ENCODE data around the gene USP3.
A peak's percentile ranks its signal among the peaks of the same experiment; 100 is the strongest.
"Not testable (repeated sequence)": the region's sequence is repeated elsewhere in the genome, so short reads cannot be mapped to it uniquely, and the experiment has no call there.

Gene USP3

DNA sequence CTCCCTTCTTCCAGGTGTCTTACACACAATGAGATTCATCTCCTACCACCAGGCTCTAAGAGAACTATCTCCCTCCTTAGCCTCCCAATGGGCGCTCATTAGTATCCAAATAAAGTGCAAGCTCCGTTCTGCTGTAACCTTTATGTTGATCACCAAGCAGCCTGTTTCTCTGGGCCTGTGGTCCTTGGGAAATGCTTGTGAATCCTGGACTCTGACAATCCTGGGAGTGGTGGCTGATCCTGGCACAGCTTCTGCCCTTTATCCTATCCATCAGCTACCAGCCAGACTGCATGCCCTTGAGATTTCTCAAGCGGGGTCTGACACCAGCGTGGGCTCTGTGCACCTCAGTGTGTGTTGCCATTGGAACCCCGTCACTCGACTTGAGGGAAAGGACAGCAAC, 26.1 kb upstream of the USP3 start:
- no peak for DNase-seq (ENCODE audit: low read depth)

DNA sequence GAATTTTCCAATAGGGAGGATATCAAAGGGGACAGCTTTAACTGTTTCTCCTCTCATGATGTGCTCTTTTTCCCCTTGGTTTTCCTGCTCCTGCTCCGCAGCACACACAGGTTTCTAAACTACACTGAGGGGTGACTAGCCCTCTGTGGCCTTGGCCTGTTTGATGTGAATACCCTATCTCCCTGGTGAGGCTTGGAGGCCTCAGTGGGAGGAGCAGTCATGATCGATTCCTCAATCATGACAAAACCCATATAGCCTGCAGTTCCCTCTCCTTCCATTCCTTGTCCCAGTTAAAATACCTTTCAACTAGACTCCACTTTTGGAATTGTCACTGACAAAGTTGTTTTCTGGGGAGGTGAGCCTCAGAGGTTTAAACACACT, 24.0 kb upstream of the USP3 start:
- no peak for DNase-seq (ENCODE audit: low read depth)

DNA sequence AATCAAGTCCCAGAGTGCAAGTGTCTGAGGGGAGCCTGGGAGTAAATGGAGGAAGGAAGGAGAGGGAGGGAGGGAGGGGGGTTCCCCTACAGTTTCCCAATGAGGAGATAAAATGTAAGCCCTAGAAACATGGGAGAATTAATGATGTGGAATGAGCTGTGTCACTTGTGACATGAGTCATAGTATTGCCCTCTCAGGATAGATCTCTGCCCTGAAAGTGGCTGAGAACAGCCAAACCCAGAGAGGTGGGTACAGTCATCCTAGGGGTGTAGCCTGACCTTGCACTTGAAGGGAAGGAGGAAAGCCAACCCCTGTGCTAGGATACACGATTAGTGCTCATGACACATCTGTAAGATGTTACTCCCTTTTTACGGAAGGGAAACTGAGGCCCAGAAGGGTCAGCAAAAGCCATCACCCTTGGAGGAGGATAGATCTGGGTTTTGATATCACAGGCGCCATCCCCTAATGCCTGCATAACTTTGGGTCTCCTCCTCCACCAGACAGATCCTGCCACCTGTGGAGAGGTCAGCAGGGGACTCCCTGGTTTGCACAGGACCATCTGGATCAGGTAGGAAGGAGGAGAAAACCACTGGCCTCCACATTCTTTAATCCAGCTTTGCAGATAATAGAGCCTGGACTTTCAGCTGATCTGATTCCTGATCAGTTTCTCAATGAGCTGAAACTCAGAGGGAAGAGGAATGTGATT, 23.1 kb upstream of the USP3 start:
- peak; percentile 69 for DNase-seq (ENCODE audit: low read depth)

DNA sequence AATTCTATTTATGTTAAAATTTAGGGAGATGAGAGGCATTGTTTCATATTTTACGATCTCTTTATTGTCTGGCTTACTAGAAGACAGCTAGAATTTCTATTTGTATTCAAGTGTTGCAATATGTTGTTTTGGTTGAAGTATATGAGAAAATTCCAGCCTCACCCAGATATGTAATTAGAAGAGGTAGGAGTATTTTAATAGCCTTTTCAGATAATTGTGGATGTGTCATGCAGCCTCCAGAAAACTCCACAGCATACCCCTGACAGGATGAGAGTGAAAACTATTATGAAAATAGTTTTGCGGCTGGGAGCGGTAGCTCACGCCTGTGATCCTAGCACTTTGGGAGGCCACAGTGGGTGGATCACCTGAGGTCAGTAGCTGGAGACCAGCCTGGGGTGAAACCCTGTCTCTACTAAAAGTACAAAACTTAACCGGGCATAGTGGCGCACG, 21.5 kb upstream of the USP3 start:
- no peak for DNase-seq (ENCODE audit: low read depth)

DNA sequence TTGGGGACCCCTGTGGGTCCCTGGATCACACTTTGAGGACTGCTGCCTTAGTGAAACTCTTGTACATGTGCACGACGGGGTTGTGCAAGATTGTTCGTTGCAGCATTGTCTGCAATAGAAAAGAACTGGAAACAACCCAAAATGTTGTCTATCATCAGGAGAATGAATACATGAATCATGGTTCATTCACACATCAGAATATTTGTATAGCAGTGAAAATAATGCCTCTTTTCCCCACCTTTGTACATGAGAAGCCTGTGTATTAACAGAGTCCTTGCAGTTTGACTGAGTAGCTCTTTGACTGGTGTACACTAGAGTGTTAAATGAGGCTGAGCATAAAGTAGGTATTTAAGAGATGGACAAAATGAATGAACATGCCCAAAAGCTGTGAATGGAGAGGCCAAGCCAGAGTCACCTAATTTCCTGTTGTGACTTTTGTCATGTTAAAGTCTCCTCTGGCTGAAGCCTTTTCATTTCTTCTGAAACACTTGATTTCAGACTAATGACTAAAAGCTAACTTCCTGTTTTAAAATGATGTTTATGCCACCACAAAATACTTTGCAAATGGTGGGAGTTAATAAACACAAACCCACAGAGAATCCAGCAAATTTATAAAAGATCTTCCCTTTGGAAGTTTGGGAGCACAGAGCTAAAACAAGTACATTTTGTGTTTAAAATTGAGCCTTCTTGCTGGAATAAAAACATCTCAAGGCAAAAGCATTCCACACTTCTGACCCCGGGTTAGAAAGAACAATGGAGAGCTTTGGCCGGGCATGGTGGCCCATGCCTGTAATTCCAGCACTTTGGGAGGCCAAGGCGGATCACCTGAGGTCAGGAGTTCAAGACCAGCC, 20.6 kb upstream of the USP3 start:
- no peak for DNase-seq (ENCODE audit: low read depth)

DNA sequence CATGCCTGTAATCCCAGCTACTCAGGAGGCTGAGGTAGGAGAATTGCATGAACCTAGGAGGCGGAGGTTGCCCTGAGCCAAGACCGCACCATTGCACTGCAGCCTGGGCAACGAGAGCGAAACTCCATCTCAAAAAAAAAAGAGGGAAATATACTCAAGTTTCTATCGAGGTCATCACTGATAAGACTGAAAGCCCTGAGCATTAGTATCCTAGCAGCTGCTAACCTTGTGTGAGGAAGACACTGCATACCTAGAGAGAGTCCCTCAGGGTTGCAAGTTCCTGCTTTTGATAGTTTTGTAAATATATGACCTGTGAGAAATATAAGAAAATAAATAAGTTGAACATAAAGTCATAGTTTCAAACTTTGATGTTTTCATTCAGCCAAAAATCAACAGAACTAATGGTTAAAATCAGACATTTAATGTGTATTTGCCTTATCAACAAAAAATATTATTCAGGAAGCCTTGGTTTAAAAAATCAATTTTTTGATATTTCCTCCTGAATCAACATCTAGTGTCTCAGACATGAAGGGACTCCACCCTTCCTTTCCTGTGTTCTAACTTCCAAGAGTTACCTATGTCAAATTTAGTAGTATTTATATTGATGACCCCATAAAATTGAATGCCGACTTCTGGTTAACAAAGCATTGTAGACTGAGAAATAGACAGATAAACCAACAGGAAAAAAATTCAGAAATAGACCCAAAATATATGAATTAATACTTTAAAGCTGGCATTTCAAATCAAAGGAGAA, 19.8 kb upstream of the USP3 start:
- DNase-seq (ENCODE audit: low read depth) = no peak

DNA sequence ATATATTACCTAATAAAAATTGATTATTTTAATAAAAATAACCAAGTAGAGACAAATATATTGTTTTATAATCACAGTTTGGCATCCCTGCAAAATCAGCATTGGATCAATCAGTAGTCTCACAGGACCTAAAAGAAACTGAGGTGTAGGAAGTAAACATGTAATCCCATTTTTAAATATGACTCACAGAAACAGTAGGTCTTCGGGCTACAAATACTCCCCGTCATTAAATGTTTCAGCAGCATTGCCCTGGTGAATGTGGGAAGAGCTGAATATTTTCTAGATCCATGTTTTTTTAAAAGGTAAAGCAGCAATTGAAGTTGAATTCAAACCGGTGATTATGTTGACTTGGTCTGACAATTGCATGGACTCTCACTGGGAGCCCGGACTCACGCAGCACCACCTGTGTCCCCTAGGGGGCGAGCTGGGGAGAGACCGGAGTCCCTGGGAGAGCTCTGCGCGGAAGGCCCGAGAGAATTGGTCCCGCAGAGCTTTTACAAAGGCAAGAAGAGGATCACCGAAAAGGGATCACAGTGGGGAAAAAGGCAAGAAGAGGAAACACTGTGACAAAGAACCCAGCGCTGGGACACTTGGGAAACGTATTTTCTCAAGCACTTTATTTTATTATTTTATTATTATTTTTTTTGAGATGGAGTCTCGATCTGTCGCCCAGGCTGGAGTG, 17.2 kb upstream of the USP3 start:
- peak; percentile 72 for DNase-seq (ENCODE audit: low read depth)

DNA sequence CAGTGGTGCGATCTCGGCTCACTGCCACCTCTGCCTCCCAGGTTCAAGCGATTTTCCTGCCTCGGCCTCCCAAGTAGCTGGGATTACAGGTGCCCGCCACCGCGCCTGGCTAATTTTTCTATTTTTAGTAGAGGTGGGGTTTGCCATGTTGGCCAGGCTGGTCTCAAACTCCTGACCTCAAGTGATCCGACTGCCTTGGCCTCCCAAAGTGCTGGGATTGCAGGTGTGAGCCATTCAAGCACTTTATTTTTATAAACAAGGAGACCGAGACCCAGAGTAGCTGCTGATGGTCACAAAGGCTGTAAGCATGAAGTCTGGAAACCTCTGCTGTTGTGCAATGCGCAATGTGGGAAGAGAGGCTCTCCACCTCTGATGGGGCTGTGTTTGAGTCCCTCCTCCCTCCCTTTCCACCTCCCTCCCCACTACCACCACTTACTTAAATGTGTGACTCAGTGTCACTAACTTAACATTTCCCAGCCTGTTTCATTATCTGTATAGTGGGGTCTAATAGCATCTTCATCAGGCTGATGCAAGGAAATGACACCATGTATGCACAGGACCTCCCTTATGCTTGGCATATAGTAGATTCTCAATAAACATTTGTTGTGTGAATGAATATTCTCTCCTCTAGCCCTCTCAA, 16.5 kb upstream of the USP3 start:
- not testable (repeated sequence) for DNase-seq (ENCODE audit: low read depth)

DNA sequence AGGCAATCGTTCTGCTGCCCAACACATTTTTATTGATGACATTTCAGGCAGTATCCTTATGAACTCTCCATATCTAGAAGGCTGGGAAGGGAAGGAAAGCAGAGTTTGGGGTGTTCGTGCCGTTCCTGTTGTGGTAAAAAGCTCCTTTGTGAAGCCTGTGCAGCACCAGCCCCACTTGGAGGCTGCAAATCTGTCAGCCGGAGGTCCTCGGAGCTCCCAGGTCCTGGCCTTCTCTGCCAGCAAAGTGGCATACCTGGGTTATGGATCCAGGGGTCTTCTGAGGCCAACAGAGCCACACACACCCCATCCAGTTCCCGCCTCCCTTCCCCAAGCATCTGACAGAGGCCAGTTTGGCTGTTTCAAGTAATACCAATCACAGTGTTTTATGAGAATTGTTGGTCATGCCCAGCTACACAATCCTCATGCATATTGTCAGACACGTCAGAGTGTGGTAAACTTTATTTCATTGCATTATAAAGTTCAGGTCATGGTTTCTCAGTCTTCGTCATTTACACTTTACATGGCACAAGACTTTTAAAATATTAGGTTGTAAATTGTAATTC, 15.9 kb upstream of the USP3 start:
- DNase-seq (ENCODE audit: low read depth) = no peak

DNA sequence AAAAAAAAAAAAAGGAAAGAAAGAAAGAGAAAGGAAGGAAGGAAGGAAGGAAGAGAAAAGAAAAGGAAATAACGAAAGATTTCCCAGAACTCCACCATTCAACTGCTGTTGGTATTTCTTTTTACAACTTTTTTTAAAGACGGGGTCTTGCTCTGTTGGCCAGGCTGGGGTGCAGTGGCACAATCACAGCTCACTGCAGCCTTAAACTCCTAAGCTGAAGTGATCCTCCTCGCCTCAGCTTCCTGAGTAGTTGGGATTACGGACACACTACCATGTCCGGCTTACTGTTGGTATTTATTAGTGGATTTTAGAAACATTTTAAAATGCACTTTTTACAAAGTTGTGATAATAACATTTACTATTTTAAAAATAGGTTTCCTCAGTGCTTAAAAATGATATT, 15.0 kb upstream of the USP3 start:
- DNase-seq (ENCODE audit: low read depth) = no peak

DNA sequence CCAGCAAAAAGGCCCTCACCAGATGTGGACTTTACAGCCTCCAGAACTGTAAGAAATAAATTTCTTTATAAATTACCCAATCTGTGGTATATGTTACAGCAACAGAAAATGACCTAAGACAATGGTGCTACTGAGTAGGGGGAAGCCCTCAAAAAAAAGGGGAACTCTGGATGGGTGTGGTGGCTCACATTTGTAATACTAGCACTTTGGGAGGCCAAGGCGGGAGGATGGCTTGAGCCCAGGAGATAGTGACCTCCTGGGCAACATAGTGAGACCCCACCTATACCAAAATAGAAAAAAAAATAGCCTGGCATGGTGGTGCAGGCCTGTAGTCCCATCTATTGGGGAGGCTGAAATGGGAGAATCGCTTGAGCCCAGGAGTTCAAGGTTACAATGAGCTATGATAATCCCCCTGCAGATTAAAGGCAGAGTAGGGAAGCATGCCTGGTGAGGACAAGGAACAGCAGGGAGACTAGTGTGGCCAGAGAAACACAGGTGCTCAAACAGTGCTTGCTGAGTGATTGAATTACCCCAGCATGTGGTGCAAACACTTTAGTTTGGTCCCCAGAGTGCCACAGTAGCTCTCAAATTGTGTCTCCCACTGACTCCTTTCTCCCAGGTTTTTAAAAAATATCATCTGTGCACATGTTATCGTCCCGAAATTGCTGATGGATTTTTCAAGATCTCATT, 13.9 kb upstream of the USP3 start:
- no peak for DNase-seq (ENCODE audit: low read depth)

DNA sequence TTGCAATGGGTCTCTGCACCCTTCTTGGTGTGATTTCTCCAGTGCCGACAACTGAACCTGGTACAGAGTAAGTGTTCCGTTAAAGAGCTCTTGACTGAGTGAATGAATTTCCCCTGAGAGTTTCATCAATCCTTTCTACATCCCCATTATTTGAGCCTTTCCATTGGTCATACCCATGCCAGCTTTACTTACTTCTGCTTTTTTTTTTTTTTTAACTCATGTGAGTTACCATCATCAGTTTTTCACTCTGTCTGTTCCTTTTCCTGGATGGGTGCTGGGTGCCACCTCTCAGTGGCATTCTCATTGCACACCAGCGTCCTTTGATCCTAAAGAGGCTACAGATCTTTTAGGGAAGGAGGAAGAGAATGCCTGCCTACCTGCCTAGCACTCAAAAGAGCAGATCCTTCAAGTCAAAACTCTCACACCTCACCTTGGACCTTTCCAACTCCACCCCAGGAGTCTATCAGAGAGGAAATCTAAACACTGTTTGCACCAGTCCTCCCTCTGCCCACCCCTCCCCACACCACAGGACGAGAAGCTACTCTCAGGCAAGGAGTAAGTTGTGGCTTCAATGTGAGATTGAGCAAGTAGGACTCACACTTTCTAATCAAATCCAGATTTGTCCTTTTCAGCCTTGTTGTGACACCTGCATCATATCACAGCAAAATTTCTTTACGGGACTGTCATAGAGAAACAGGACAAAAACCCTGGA, 13.1 kb upstream of the USP3 start:
- DNase-seq (ENCODE audit: low read depth) = no peak

DNA sequence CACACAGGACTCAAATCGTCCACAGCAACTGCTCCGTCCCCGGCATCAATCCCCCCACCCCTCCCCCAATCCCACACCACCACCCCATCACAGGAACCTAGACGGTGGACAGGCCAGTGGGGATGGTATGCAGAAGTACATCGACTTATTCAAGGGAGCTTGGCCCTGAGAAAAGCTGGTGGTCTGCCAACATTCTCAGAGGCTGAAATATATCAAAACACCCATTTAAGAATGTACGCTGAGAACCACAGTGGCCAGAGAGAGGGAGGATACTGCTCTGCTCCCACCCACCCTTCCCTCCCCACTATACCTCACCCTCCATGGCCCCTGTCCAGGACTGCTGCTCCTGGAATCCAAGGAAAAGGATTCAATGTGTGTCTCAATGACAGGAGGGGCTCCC, 12.4 kb upstream of the USP3 start:
- peak; percentile 71 for DNase-seq (ENCODE audit: low read depth)

DNA sequence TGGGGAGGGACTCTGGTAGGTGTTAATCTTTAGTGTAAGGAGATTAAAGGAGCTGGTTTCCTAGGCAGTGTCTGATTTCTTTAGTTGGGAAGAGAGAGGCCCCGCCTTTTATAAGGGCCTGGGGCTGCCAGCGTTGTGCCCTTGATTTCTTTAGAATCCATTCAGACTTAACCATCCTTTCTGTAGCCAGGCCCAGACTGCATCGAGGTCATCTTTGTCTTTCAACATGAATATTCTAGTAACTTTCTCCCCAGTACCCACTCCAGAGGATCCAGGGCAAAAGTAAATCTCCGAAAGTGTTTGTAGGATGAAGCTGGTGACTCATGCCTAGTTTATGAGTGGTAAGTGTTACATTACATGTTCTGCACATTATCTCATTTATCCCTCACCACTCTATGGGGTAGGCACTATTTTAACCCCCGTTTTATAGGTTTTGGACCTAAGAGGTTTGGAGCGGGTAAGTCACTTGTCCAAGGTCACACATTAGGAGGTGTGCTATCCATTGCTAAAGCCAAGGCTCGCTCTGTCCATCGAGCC, 11.8 kb upstream of the USP3 start:
- DNase-seq (ENCODE audit: low read depth) = peak; percentile 76

DNA sequence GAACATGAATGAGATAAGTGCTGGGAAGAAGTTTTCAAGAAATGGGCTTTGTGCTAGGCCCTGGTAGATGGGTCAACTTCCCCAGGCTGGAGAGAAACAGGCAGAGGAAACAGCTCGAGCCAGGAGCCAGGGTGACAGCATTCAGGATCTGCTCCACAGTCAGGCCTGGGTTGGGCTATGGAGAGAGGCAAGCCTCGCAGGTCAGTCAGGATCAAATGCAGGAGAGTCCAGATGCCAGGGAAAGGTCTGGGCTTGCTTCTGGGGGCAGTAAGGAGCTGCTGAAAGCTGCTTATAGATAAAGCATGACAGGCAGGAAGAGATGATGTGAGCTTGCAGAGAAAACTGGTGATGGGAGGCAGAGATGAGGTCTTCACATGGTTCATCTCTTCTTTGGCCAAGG, 11.0 kb upstream of the USP3 start:
- DNase-seq (ENCODE audit: low read depth) = no peak

DNA sequence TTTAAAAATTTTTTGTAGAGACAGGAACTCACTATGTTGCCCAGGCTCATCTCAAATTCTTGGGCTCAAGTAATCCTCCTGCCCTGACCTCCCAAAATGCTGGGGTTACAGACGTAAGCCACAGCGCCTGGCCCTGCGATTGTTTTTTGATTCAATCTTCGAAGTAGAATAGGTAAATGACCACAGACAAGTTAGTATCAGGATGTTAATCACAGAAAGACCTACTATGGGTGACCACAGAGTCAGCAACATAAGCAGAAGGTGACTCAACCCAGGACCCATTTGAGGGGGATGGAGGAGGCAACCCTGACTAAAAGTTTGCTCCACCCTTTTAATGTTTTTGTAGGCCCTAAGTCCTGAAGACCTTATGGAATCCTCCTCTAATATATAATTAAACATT, 10.0 kb upstream of the USP3 start:
- DNase-seq (ENCODE audit: low read depth) = no peak

DNA sequence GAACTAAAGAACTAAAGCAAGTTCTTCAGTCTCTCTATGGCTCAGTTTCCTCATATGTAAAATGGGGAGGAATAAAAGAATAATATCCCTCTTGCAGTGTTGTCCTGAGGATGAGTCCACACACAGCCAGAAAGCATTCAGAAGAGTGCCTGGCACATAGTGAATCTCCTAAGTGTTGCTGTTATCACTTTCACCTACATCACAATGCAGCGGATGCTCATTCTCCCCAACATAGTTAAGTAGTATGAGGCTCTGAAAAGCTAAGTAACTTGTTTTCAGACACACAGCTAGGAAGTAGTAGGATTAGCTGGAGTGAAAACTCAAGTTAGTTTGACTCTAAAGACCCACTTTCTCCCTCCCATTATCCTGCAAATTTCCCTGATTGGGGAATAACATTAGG, 9.1 kb upstream of the USP3 start:
- DNase-seq (ENCODE audit: low read depth) = no peak

DNA sequence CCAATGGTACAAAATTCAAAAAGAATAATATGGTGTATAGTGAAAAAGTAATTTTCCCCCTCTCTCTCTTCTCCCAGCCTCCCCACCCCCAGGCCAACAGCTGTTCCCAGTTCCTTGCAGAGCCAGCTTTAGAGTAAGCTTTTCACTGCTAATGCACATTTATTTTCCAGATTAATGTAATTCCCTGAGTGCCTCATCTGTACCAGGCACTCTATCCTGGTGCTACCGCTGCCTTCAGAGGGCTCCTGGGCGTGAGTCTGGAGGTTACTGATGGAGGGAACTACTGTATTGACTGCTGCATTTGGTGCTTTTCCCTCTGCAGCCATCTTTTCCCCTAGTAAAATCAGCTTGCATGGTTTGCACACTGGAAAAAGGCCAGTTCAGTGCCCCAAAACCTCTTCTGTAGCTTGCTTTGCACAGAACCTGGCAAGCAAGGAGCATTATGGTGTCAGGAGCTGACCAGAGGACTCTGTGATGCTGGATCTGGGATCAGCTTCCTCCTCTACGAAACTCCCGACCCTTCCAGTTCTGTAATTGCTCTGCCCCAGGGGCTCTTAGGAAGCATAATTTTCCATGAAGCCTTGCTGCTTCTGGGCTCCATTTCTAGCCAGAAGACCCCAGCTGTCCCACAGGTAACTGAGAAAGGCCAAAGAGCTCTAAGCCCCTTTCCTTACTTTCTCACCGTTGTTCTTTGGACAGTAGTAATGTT, 8.5 kb upstream of the USP3 start:
- DNase-seq (ENCODE audit: low read depth) = no peak
